ENCODE measurements around the gene STRN3.
"Not testable (repeated sequence)": the region's sequence is repeated elsewhere in the genome, so short reads cannot be mapped to it uniquely, and the experiment has no call there.

STRN3 gene

DNA sequence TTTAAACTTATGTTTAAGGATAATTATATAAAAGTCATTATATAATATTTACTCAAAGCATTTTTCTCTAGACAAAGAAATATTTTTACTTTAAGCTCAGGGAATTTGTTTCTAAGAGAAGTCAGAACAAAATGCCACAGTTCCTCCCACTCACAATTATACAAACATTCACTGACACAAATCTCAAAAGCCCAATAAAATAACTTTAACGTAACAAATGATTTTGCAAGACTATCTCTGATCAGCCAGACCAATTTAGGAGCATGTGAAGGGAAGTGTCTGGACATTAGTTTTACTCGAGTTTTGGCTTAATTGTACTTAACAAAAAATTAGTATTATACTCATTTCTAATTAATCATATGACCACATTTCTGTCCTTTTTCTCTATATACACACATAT is 110.6 kb downstream of the STRN3 start:
- DNase-seq (ENCODE audit: low read depth in 2 of 2) = no peak

GRCh38 chr14:30914812-30915211 is 111.4 kb downstream of the STRN3 start:
- DNase-seq (ENCODE audit: low read depth in 2 of 2) = no peak

DNA sequence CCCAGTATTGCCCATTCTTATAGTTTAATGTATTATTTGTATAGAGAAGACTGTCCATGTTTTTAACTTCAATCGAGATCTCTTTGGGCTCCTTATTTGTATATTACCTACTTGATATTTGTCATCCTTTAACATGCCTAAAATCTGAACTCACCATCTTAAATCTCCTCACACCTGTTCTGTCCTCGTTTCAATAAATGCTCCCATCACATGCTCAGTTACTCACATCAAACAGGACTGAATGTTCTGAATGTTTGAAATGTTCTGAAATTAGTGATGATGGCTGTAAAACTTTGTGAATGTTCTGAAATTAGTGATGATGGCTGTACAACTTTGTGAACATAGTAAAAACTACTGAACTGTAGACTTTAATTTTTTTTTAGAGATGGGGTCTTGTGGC is 117.4 kb downstream of the STRN3 start:
- no peak for DNase-seq (ENCODE audit: low read depth in 2 of 2)

DNA sequence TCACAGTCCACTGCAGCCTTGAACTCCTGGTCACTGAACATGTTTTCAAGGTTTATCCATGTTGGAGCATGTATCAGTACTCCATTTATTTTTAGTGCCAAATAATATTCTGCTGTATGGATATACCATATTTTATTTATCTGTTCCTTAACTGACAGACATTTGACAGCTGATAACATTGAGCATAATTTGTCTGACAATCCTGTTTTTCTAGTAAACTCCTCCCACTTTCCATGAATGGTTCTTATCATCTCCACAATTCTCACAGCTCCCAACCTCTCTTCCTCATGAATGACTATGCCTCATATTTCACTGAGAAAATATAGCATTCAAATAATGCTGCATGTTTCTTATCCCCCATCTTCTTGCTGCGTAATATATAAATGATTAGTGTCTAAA is 118.5 kb downstream of the STRN3 start:
- no peak for DNase-seq (ENCODE audit: low read depth in 2 of 2)

DNA sequence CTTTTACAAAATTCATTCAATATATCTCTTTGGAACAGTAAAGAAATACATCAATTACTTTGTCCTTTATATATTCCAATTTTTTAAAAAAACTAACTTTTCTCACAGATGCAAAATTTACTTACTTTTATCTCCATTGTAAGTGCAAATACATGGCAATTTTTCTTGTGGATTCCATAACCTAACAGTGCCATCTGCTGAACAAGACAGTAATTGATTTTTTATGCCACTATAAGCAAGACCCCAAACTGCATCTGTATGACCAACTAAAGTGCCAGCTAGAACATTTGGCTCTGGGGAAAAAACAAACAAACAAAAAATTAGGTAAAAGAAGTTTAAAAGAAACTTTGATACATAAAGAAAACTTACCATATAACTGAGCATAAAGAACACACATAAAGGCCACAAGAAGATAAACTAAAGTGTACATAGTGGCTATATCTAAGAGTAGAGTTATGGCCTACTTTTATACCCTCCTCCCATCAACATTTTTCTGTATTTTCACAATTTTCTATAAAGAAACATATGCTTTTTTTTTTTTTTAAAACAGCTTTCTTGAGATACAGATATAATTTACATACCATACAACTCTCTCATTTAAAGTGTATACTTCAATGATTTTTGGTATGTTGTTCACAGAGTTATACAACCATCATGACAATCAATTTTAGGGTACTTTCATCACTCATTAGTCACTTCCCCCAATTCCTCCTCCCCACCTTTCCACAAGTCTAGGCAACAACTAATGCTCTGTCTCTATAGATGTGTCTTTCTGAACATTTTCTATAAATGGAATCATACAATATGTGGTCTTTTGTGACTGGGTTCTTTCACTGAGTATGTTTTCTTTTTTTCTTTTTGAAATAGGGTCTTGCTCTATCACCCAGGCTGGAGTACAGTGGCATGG is 119.2 kb downstream of the STRN3 start:
- no peak for DNase-seq (ENCODE audit: low read depth in 2 of 2)

DNA sequence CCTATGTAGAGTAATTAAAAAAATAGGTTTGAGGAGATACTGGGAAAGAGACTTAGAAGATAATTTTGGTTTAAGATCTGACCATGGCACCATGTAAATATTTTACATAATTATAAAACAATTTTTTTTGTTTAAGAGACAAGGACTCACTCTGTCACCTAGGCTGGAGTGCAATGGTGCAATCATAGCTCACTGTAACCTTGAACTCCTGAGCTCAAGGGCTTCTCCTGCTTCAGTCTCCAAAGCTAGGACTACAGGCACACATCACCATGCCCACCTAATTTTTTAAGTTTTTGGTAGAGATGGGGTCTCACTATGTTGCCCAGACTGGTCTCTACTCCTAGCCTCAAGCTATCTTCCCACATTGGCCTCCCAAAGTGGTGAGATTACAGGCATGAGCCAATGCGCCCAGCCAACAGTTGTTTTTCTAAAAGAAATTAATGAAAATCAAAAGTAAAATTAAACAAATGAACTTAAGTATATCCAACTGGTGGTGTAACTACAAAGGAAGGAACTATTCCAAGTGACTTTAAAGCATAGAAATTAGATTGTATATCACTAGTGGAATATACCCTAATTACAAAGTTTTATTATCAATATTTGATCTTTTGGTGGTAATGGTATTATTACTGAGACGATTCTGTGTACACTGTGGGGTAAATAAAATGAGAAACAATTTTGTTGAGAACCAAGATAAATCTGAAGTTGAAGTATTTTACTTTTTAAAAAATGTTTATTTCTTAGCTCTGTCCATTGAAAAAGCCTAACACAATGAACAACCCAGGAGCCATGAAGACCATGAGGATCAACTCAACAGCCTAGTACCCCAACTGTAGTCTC is 122.7 kb downstream of the STRN3 start:
- no peak for DNase-seq (ENCODE audit: low read depth in 2 of 2)

GRCh38 chr14:30897121-30897520 is 129.1 kb downstream of the STRN3 start:
- not testable (repeated sequence) for DNase-seq (ENCODE audit: low read depth in 2 of 2)

- DNase-seq (ENCODE audit: low read depth in 2 of 2) = no peak
Measured at GRCh38 chr14:30896435-30896834, 129.7 kb downstream of the STRN3 start.

GRCh38 chr14:30894923-30895515 is 131.2 kb downstream of the STRN3 start:
- DNase-seq (ENCODE audit: low read depth in 2 of 2) = no peak

GRCh38 chr14:30893819-30894218 is 132.4 kb downstream of the STRN3 start:
- DNase-seq (ENCODE audit: low read depth in 2 of 2) = no peak

DNA sequence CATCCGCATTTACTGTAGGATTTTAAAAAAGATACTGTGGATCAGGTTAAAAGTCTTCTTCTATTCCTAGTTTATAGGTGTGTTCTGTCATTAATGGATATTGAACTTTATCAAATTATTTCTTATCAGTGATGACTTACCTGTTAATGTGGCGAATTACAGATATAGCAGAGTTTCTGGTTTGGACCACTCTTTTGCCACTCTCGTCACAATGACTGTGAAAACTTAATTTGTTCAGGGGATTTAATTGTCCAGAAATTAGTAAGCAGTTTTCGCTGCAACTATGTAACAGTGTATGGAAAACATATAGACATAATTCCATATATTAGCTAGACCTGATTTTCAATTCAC is 137.0 kb downstream of the STRN3 start:
- DNase-seq (ENCODE audit: low read depth in 2 of 2) = no peak

DNA sequence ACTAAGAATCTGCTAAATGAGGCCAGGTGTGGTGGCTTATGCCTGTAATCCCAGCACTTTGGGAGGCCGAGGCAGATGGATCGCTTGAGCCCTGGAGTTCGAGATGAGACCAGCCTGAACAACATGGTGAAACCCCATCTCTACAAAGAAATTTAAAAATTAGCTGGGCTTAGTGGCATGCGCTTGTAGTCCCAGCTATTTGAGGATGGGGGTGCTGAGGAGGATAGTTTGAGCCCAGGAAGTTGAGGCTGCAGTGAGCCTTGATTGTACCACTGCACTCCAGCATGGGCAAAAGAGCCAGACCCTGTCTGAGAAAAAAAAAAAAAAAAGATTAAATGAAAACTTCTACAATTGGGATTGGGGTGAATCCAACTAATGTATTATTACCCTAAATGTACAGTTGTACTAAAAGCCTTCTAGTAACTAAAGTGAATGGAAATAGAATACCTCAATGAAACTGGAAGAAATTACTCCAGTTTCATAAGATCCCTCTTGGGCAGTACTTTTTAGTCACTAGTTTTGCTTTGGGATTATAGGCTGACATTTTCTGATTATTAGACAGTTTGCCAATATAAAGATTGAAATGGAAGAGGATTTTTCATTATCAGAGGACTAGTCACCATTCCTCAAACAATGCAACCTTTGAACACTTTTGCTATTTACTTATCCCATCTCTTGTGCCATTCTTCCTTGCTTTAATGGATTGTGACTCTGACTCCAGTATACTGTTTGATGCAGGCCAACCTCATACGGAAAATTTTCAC is 137.5 kb downstream of the STRN3 start:
- no peak for DNase-seq (ENCODE audit: low read depth in 2 of 2)

DNA sequence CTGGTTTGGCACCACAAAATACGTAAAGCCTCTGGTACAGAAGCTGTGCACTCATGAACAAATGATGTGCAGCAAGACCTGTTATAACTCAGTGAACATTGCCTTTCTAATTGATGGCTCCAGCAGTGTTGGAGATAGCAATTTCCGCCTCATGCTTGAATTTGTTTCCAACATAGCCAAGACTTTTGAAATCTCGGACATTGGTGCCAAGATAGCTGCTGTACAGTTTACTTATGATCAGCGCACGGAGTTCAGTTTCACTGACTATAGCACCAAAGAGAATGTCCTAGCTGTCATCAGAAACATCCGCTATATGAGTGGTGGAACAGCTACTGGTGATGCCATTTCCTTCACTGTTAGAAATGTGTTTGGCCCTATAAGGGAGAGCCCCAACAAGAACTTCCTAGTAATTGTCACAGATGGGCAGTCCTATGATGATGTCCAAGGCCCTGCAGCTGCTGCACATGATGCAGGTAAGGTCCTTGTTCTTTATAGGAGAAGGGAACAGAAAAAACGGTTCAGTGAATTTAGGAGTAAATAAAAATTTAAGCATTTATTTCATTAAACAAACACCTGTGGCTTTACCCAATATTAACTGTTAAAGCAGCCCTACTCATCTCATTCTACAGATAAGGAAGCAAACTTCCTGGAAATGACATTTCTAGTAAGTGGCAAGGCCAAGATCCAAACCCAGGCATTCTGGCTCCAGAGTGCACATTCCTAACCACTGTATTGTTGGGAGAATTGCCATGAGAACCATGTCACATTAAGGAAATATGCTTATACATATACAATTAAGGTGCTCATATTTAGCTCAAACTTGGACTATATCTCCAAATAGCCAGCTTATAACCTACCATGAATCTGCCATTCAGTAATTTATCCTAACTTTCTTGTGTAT is 140.1 kb downstream of the STRN3 start:
- DNase-seq (ENCODE audit: low read depth in 2 of 2) = no peak

DNA sequence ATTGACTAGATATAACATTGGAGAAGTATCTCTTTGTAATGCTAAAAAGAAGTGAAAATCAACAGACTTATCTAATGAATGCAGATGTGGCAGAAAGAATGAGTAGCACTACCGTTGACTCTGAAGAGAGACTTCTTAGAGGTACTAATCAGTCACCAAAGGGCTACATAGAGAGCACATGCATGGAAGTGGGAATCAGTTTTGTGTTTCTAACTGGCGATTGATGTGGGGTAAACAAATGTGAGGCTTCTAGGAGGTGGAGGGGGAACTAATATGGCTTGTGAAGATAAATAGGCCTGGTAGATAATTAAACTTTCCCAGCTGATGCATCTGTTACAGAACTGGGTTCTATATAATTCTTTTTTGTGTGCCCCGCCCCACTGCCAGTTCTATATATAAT is 141.3 kb downstream of the STRN3 start:
- no peak for DNase-seq (ENCODE audit: low read depth in 2 of 2)

GRCh38 chr14:30883508-30884294 is 142.5 kb downstream of the STRN3 start:
- DNase-seq (ENCODE audit: low read depth in 2 of 2) = no peak

DNA sequence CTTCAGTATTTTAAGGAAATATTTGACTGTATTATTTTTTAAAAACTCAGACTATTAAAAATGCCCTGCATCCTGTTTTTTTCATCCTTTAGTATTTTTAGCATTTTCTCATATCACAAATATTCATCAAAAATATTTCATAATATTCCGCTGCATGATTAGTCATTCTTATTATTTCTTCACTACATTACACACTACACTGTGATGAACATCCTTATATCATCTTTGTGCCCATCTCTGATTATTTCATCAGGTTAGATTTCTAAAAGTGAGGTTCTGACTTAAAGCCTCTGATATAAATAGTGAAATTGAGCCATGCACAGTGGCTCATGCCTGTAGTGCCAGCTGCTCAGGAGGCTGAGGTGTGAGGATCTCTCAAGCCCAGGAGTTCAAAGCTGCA is 143.7 kb downstream of the STRN3 start:
- DNase-seq (ENCODE audit: low read depth in 2 of 2) = no peak

- DNase-seq (ENCODE audit: low read depth in 2 of 2) = no peak
Measured at GRCh38 chr14:30876692-30877091, 149.5 kb downstream of the STRN3 start.

GRCh38 chr14:30875788-30876053 is 150.5 kb downstream of the STRN3 start:
- DNase-seq (ENCODE audit: low read depth in 2 of 2) = no peak

DNA sequence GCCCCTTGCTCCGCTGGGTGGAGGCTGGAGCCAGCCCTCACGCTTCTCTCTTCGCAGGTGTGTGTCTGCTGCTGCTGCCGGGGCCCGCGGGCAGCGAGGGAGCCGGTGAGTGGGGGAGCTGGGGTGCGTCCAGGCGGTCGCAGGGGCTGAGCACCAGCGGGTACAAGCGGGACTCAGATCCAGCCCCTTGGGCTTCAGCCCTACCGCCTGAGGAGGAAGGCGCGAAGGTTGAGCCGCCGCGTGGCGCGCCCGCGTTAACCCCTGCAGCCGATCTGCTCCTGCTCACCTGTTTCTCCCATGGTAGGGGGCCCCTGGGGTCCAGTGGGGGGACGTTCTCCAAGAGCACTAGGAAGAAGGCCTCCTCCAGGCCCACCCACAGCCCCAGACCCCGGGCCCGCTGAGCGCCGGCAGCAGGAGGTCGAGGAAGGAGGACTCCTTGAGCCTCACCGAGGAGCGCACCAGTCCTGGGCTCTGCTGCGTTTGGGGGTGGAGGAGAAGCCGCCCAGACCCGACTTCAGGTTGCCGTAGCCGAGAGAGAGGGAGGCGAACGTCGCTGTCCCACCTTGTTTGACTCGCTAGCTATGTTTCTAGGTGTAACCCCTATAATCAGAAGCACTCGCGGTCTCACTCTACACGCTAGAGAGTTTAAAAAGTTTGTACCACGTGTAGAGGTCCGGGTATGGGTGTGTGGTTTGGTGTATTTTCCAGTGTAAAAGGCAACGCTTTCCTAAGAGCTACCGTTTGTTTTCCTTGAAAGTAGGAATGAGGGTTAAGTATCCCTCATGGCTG is 151.0 kb downstream of the STRN3 start:
- no peak for DNase-seq (ENCODE audit: low read depth in 2 of 2)
